IMR-90 (cell line): ENCODE results near the gene GIT2. TPM values are rescaled to one million over a fixed set of nuclear protein-coding genes. Genes with fewer than 3 reads are reported as not detected.

Experiments used
- ATAC-seq: fragments of 200-7000 bp; cut with Tn5 transposase; 2 replicates; pipeline ENCODE4 v1.9.1; 2020; ENCODE audit warnings: low read depth, mild to moderate bottlenecking, moderate library complexity
- BruUV-seq: library from RNA; stranded (reverse); fragments of 400-500 nt; replicated peaks from 2 replicates; lab custom pipeline; 2021; lab: Mats Ljungman, UMichigan
- CTCF ChIA-PET: fragments of 300-600 bp; formaldehyde crosslinking; extraction: SDS; loops from one replicate; lab custom pipeline; 2021; ENCODE audit warnings: antibody characterized with exemption; lab: Yijun Ruan, JAX
- POLR2A ChIA-PET: fragments of 300-600 bp; sonication (Branson Sonifier 250); formaldehyde crosslinking; loops from one replicate; lab custom pipeline; 2022; ENCODE audit warnings: antibody characterized with exemption; ENCODE audit not compliant: unreplicated experiment; lab: Charles Lee
- DNase-seq: peaks from one replicate; pipeline ENCODE4 v3.0.0; 2013
- H2AFZ ChIP-seq: replicated peaks from 2 replicates; pipeline ENCODE3; 2013; ENCODE audit warnings: low read length, mild to moderate bottlenecking; ENCODE audit not compliant: poor library complexity
- H2AK5ac ChIP-seq: 2 replicates; pipeline ENCODE4 v1.6.1; 2013; ENCODE audit warnings: low read depth, low read length, inconsistent platforms
- H2AK9ac ChIP-seq: replicated peaks from 2 replicates; pipeline ENCODE3; 2013; ENCODE audit warnings: mild to moderate bottlenecking, low read depth, low read length, moderate library complexity; ENCODE audit not compliant: poor library complexity
- H2BK120ac ChIP-seq: 2 replicates; pipeline ENCODE4 v1.6.1; 2013; ENCODE audit warnings: low read depth, low read length, inconsistent platforms
- H2BK15ac ChIP-seq: 3 replicates; pipeline ENCODE4 v1.6.1; 2013; ENCODE audit warnings: low read depth, low read length, inconsistent platforms
- H2BK20ac ChIP-seq: 2 replicates; pipeline ENCODE4 v1.6.1; 2013; ENCODE audit warnings: low read depth, mild to moderate bottlenecking, inconsistent platforms, low read length, moderate library complexity
- H2BK5ac ChIP-seq: 2 replicates; pipeline ENCODE4 v1.6.1; 2013; ENCODE audit warnings: mild to moderate bottlenecking, low read depth, low read length, inconsistent platforms; ENCODE audit not compliant: poor library complexity, severe bottlenecking
- H3K14ac ChIP-seq: replicated peaks from 2 replicates; pipeline ENCODE4 v1.6.1; 2013; ENCODE audit warnings: low read depth, low read length, inconsistent platforms
- H3K18ac ChIP-seq: 2 replicates; pipeline ENCODE4 v1.6.1; 2013; ENCODE audit warnings: low read depth, low read length, control low read depth
- H3K23ac ChIP-seq: 2 replicates; pipeline ENCODE4 v1.6.1; 2013; ENCODE audit warnings: low read depth, low read length, inconsistent platforms
- H3K27ac ChIP-seq: 2 replicates; pipeline ENCODE4 v1.5.1; 2013; ENCODE audit warnings: mild to moderate bottlenecking, control low read depth, low read length; ENCODE audit not compliant: insufficient read depth
- H3K27me3 ChIP-seq: 2 replicates; pipeline ENCODE4 v1.6.1; 2013; ENCODE audit warnings: low read length; ENCODE audit not compliant: control insufficient read depth, insufficient read depth
- H3K36me3 ChIP-seq: 2 replicates; pipeline ENCODE4 v1.6.1; 2013; ENCODE audit warnings: low read length, mixed read lengths; ENCODE audit not compliant: control insufficient read depth, insufficient read depth
- H3K4ac ChIP-seq: 2 replicates; pipeline ENCODE4 v1.6.1; 2013; ENCODE audit warnings: low read depth, low read length, inconsistent platforms
- H3K4me1 ChIP-seq: 2 replicates; pipeline ENCODE4 v1.6.1; 2013; ENCODE audit warnings: low read length, mixed read lengths; ENCODE audit not compliant: control insufficient read depth, insufficient read depth
- H3K4me2 ChIP-seq: 2 replicates; pipeline ENCODE4 v1.6.1; 2013; ENCODE audit warnings: low read depth, mild to moderate bottlenecking, control low read depth, low read length, moderate library complexity
- H3K4me3 ChIP-seq: 2 replicates; pipeline ENCODE4 v1.5.1; 2013; ENCODE audit warnings: low read depth, mild to moderate bottlenecking, control low read depth, low read length, moderate library complexity; ENCODE audit not compliant: insufficient read depth
- H3K56ac ChIP-seq: 2 replicates; pipeline ENCODE4 v1.6.1; 2013; ENCODE audit warnings: low read length, inconsistent platforms; ENCODE audit not compliant: insufficient read depth; ENCODE audit errors: extremely low read depth
- H3K79me1 ChIP-seq, 2 experiments: 2 replicates each; pipeline ENCODE4 v1.6.1; 2013; ENCODE audit warnings: low read length in 2 of 2, inconsistent platforms in 1 of 2, low read depth in 1 of 2
- H3K9ac ChIP-seq: 2 replicates; pipeline ENCODE4 v1.6.1; 2013; ENCODE audit warnings: low read depth, low read length, control low read depth
- H3K9me1 ChIP-seq: 2 replicates; pipeline ENCODE4 v1.6.1; 2013; ENCODE audit warnings: low read length, inconsistent platforms; ENCODE audit not compliant: insufficient read depth
- H3K9me3 ChIP-seq: 2 replicates; pipeline ENCODE4 v1.6.1; 2013; ENCODE audit warnings: low read length; ENCODE audit not compliant: control insufficient read depth, insufficient read depth
- H4K20me1 ChIP-seq: 2 replicates; pipeline ENCODE4 v1.6.1; 2013; ENCODE audit warnings: low read length, inconsistent platforms; ENCODE audit not compliant: insufficient read depth
- H4K5ac ChIP-seq: 2 replicates; pipeline ENCODE4 v1.6.1; 2013; ENCODE audit warnings: mild to moderate bottlenecking, low read depth, low read length, control low read depth
- H4K8ac ChIP-seq, 2 experiments: 2 replicates each; pipeline ENCODE4 v1.6.1; 2013; ENCODE audit warnings: low read depth in 2 of 2, low read length in 2 of 2, control low read depth in 1 of 2, inconsistent platforms in 1 of 2
- H4K91ac ChIP-seq: 2 replicates; pipeline ENCODE4 v1.6.1; 2013; ENCODE audit warnings: low read depth, low read length, inconsistent platforms; ENCODE audit not compliant: insufficient read depth
- CEBPB ChIP-seq: IDR thresholded peaks from 2 replicates; pipeline ENCODE4 v1.6.1; 2012; ENCODE audit warnings: low read depth, low read length, improper control_type of control experiment
- CHD1 ChIP-seq: IDR thresholded peaks from 2 replicates; pipeline ENCODE4 v1.6.1; 2012; ENCODE audit warnings: low read depth, low read length, improper control_type of control experiment
- CTCF ChIP-seq: conservative IDR thresholded peaks from 2 replicates; pipeline ENCODE4 v1.5.1; 2012; ENCODE audit warnings: mild to moderate bottlenecking, low read depth, low read length, improper control_type of control experiment
- ELK1 ChIP-seq: fragments of 150-350 bp; IDR thresholded peaks from 2 replicates; pipeline ENCODE4 v1.6.1; 2016; ENCODE audit warnings: low read depth, mild to moderate bottlenecking, low read length, moderate library complexity, borderline replicate concordance
- FOS ChIP-seq: fragments of 150-350 bp; IDR thresholded peaks from 2 replicates; pipeline ENCODE4 v1.6.1; 2016; ENCODE audit warnings: low read depth, low read length
- MAZ ChIP-seq: IDR thresholded peaks from 2 replicates; pipeline ENCODE4 v1.6.1; 2012; ENCODE audit warnings: low read depth, mild to moderate bottlenecking, low read length, improper control_type of control experiment, moderate library complexity, borderline replicate concordance
- POLR2A ChIP-seq: IDR thresholded peaks from 2 replicates; pipeline ENCODE4 v1.6.1; 2012; ENCODE audit warnings: mild to moderate bottlenecking, low read depth, low read length
- RAD21 ChIP-seq: IDR thresholded peaks from 2 replicates; pipeline ENCODE4 v1.6.1; 2012; ENCODE audit warnings: low read length, improper control_type of control experiment
- RFX5 ChIP-seq: IDR thresholded peaks from 2 replicates; pipeline ENCODE4 v1.8.0; 2012; ENCODE audit warnings: low read depth, mild to moderate bottlenecking, low read length, moderate library complexity
- SMC3 ChIP-seq: fragments of 150-350 bp; IDR thresholded peaks from 2 replicates; pipeline ENCODE4 v1.6.1; 2016; ENCODE audit warnings: low read depth, mild to moderate bottlenecking, antibody characterized with exemption, low read length, moderate library complexity
- WGBS, 2 experiments: methylation state at CpG; one replicate each; pipeline versions ENCODE4 v1.1.5 to v1.1.7; 2013; ENCODE audit warnings: missing lambda C conversion rate in 2 of 2; ENCODE audit not compliant: insufficient read length in 1 of 2; ENCODE audit errors: extremely low coverage in 2 of 2; 5-methylcytosine and 5-hydroxymethylcytosine counted together
- dilution Hi-C: fragments of 300-500 bp; cut with HindIII; formaldehyde crosslinking; loops from one replicate; pipeline ENCODE4 v1.14.3; 2018; ENCODE audit warnings: low sequenced_read_pairs; ENCODE audit not compliant: unreplicated experiment
- in situ Hi-C: fragments of 300-500 bp; cut with MboI; formaldehyde crosslinking; loops from 3 replicates; pipeline ENCODE4 v1.14.3; 2019; ENCODE audit warnings: low sequenced_read_pairs, inconsistent platforms, mixed read lengths
- intact Hi-C: fragments of 100-400 bp; cut with micrococcal nuclease; formaldehyde crosslinking; loops from 2 replicates; pipeline ENCODE4 v1.10.0; 2022
- polyA plus RNA-seq, 3 experiments: library from polyadenylated mRNA; depleted of rRNA; stranded (reverse); fragments of >200 nt; gene quantifications; 2 replicates each; pipeline ENCODE4 v1.2.3, GENCODE V29; 2012; ENCODE audit warnings: low replicate concordance in 1 of 3
- total RNA-seq: library from RNA; depleted of rRNA; stranded (reverse); fragments of >200 nt; gene quantifications from 2 replicates; pipeline ENCODE4 v1.2.3, GENCODE V29; 2012
- TF ChIP-seq, protein P1 (sequence below): fragments of 150-350 bp; IDR thresholded peaks from 2 replicates; pipeline ENCODE4 v1.6.1; 2017; ENCODE audit warnings: mild to moderate bottlenecking, antibody characterized with exemption, low read length, low read depth

The GIT2 gene
- total and polyA plus RNA-seq, 2 of the 4 experiments (the other 2 are of a cell fraction): 48.0 to 71.9 TPM

DNA sequence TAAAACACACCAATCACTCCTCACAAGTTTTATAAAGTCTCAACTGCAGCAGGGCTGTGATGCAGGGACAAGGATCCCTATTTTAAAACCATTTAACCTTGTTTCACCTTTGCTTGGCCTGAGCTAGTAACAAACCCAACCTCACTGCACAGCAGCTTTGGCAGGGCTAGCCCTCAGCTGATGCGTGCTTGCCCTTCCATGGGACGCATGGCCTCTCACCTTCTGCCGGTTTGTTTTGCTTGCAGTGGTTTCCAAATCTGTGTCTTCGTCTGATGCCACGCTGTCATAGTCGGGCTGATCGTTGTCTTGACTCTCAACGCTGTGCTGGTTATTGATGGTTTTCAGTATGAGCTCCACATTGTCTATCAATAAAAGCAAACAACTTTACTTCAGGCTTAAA is 43.3 kb downstream of the GIT2 start:
- H2AFZ ChIP-seq: no peak overlapping the region
- peak overlapping the region; percentile 98 for H2BK5ac ChIP-seq
- H3K56ac ChIP-seq: no peak overlapping the region
- H3K4me1 ChIP-seq: peaks cover 34% of the 10 kb centered on the region
- peak overlapping the region; percentile 81 for H3K4ac ChIP-seq
- DNase-seq (no peak), ATAC-seq (no peak)
- H2BK15ac ChIP-seq: peak overlapping the region; percentile 98; the same call in 2 of the 3 replicates
- H3K9me3 ChIP-seq: no peaks in the 10 kb centered on the region
- H3K36me3 ChIP-seq: peaks cover 17% of the 10 kb centered on the region
- peak overlapping the region; percentile 69 for H3K23ac ChIP-seq
- peak overlapping the region; percentile 21; the same call in 1 of the 2 replicates for H4K5ac ChIP-seq
- peaks cover 27% of the 10 kb centered on the region for H3K9me1 ChIP-seq
- H3K9ac ChIP-seq: no peak overlapping the region
- peak overlapping the region; percentile 69 to 90 for H4K8ac ChIP-seq
- ChIA-PET POLR2A (no interaction called here), CTCF (no interaction called here)
- H2BK20ac ChIP-seq: peak overlapping the region; percentile 76
- peak overlapping the region; percentile 75 for H3K27ac ChIP-seq
- peaks cover 14 to 37% of the 10 kb centered on the region in 2 experiments for H3K79me1 ChIP-seq
- H3K4me2 ChIP-seq: no peak overlapping the region
- intact Hi-C loops (no loop called here), dilution Hi-C loops (no loop called here), in situ Hi-C loops (no loop called here)
- H3K4me3 ChIP-seq: no peak overlapping the region
- H2AK5ac ChIP-seq: peak overlapping the region; percentile 98
- H3K27me3 ChIP-seq: no peaks in the 10 kb centered on the region
- peak overlapping the region; percentile 87 for H2BK120ac ChIP-seq
- WGBS, 2 experiments: no CpG with 5 or more reads among the region's 8 CpGs
- no peak overlapping the region for H2AK9ac ChIP-seq
- peak overlapping the region; percentile 95 for H4K91ac ChIP-seq
- no peak for TF ChIP-seq MAZ
- TF ChIP-seq, protein P1, sequence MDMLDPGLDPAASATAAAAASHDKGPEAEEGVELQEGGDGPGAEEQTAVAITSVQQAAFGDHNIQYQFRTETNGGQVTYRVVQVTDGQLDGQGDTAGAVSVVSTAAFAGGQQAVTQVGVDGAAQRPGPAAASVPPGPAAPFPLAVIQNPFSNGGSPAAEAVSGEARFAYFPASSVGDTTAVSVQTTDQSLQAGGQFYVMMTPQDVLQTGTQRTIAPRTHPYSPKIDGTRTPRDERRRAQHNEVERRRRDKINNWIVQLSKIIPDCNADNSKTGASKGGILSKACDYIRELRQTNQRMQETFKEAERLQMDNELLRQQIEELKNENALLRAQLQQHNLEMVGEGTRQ: no peak
- TF ChIP-seq CTCF: no peak
- no peak for TF ChIP-seq RFX5
- no peak for TF ChIP-seq SMC3
- TF ChIP-seq CHD1: no peak
- TF ChIP-seq ELK1: no peak
- no peak for TF ChIP-seq FOS
- TF ChIP-seq POLR2A: no peak
- no peak for TF ChIP-seq CEBPB
- no peak for TF ChIP-seq RAD21
- no TSS peak for BruUV-seq
- H3K14ac ChIP-seq: peak overlapping the region; percentile 80
- H3K18ac ChIP-seq: peak overlapping the region; percentile 34; the same call in 1 of the 2 replicates
- H4K20me1 ChIP-seq: peaks cover 8% of the 10 kb centered on the region; the same call in 1 of the 2 replicates
